K562 (cell line): ENCODE measurements around the gene TXNRD1. TPM values are rescaled to one million over a fixed set of nuclear protein-coding genes. Genes with fewer than 3 reads are reported as not detected.

Experiments used
- ATF2 ChIP-seq: sonication (generic); formaldehyde crosslinking; IDR thresholded peaks from 2 replicates; pipeline ENCODE4 v1.8.1; 2022; ENCODE audit warnings: missing genetic modification reagents
- BACH1 ChIP-seq: fragments of 200-800 bp; sonication (Bioruptor generic); IDR thresholded peaks from 2 replicates; pipeline ENCODE4 v1.6.1; 2016; ENCODE audit warnings: missing genetic modification characterization, missing compliant biosample characterization
- BRF2 ChIP-seq: IDR thresholded peaks from 3 replicates; pipeline ENCODE4 v1.6.1; 2011; ENCODE audit warnings: borderline replicate concordance, mild to moderate bottlenecking; ENCODE audit not compliant: insufficient read length, insufficient read depth
- CBFB ChIP-seq: sonication (generic); formaldehyde crosslinking; IDR thresholded peaks from 2 replicates; pipeline ENCODE4 v1.4.0; 2020; ENCODE audit warnings: mild to moderate bottlenecking, missing genetic modification reagents
- EP400 ChIP-seq: fragments of 450-650 bp; IDR thresholded peaks from 2 replicates; pipeline ENCODE4 v1.6.1; 2017; ENCODE audit warnings: antibody characterized with exemption, mild to moderate bottlenecking, moderate library complexity
- FOS ChIP-seq: IDR thresholded peaks from 3 replicates; pipeline ENCODE4 v1.6.1; 2011; ENCODE audit not compliant: insufficient read length; ENCODE audit errors: extremely low read depth
- GATA2 ChIP-seq: sonication (generic); formaldehyde crosslinking; IDR thresholded peaks from 2 replicates; pipeline ENCODE4 v1.4.0; 2020; ENCODE audit warnings: mild to moderate bottlenecking, missing genetic modification reagents
- JUND ChIP-seq, 2 experiments: IDR thresholded peaks; 2 replicates in 1 of 2; 3 replicates in 1 of 2; pipeline ENCODE4 v1.6.1; 2011; ENCODE audit warnings: borderline replicate concordance in 2 of 2, low read depth in 2 of 2, low read length in 2 of 2, improper control_type of control experiment in 1 of 2, missing biosample characterization in 1 of 2, missing genetic modification characterization in 1 of 2, missing genetic modification reagents in 1 of 2
- MXI1 ChIP-seq: IDR thresholded peaks from 2 replicates; pipeline ENCODE4 v1.6.1; 2011; ENCODE audit warnings: low read depth, mild to moderate bottlenecking, improper control_type of control experiment, low read length
- MYBL2 ChIP-seq, 2 experiments: fragments of 450-650 bp in 1 of 2; sonication (generic) in 1 of 2; formaldehyde crosslinking in 1 of 2; IDR thresholded peaks; 2 replicates each; pipeline versions ENCODE4 v1.6.1 to v1.8.1; 2017 to 2022; ENCODE audit warnings: borderline replicate concordance in 1 of 2, inconsistent platforms in 1 of 2, low read depth in 1 of 2, mild to moderate bottlenecking in 1 of 2, missing genetic modification reagents in 1 of 2, moderate library complexity in 1 of 2
- MYC ChIP-seq, 2 experiments: fragments of 250-450 bp in 1 of 2; sonication (Bioruptor Pico) in 1 of 2; IDR thresholded peaks; 2 replicates each; pipeline versions ENCODE4 v1.5.1 to v1.6.1; 2012 to 2021; ENCODE audit warnings: low read depth in 2 of 2, borderline replicate concordance in 1 of 2, improper control_type of control experiment in 1 of 2, low read length in 1 of 2, mild to moderate bottlenecking in 1 of 2, moderate library complexity in 1 of 2
- NFE2 ChIP-seq: IDR thresholded peaks from 2 replicates; pipeline ENCODE4 v1.6.1; 2014; ENCODE audit warnings: antibody characterized with exemption, low read depth
- PKNOX1 ChIP-seq: fragments of 450-650 bp; IDR thresholded peaks from 2 replicates; pipeline ENCODE4 v1.6.1; 2016
- POLR2H ChIP-seq: IDR thresholded peaks from 2 replicates; pipeline ENCODE4 v1.6.1; 2016; ENCODE audit warnings: missing genetic modification characterization, low read depth, mild to moderate bottlenecking, control low read depth, missing compliant biosample characterization, moderate library complexity
- PRMT5 ChIP-seq: sonication (generic); formaldehyde crosslinking; IDR thresholded peaks from 2 replicates; pipeline ENCODE4 v1.5.0; 2020; ENCODE audit warnings: missing genetic modification reagents
- RBM17 ChIP-seq: fragments of 200-400 bp; formaldehyde crosslinking; IDR thresholded peaks from 2 replicates; pipeline ENCODE4 v1.6.1; 2017; ENCODE audit warnings: low read depth, mild to moderate bottlenecking, low read length, borderline replicate concordance
- SOX6 ChIP-seq: fragments of 450-650 bp; IDR thresholded peaks from 2 replicates; pipeline ENCODE4 v1.6.1; 2014; ENCODE audit warnings: mild to moderate bottlenecking
- SUPT5H ChIP-seq: fragments of 450-650 bp; IDR thresholded peaks from 2 replicates; pipeline ENCODE4 v1.6.1; 2016
- ZEB2 ChIP-seq: fragments of 450-650 bp; IDR thresholded peaks from 2 replicates; pipeline ENCODE4 v1.6.1; 2016
- ZFX ChIP-seq: sonication (generic); formaldehyde crosslinking; IDR thresholded peaks from 2 replicates; pipeline ENCODE4 v1.8.0; 2022; ENCODE audit warnings: mild to moderate bottlenecking, missing genetic modification reagents, moderate library complexity
- ZNF217 ChIP-seq: sonication (generic); formaldehyde crosslinking; IDR thresholded peaks from 2 replicates; pipeline ENCODE4 v1.8.0; 2022; ENCODE audit warnings: mild to moderate bottlenecking, missing genetic modification reagents
- ZNF232 ChIP-seq: sonication (generic); formaldehyde crosslinking; IDR thresholded peaks from 2 replicates; pipeline ENCODE4 v1.8.0; 2022; ENCODE audit warnings: mild to moderate bottlenecking, missing genetic modification reagents
- ZNF316 ChIP-seq: fragments of 450-650 bp; IDR thresholded peaks from 2 replicates; pipeline ENCODE4 v1.6.1; 2016
- ZNF561 ChIP-seq: fragments of 450-650 bp; formaldehyde crosslinking; conservative IDR thresholded peaks from 2 replicates; pipeline ENCODE4 v1.4.0; 2020; ENCODE audit warnings: mild to moderate bottlenecking, moderate library complexity
- ZNF79 ChIP-seq: fragments of 250-450 bp; sonication (Bioruptor Pico); IDR thresholded peaks from 2 replicates; pipeline ENCODE4 v1.4.0; 2020; ENCODE audit warnings: low read depth, mild to moderate bottlenecking, moderate library complexity
- polyA plus RNA-seq, 8 experiments: library from polyadenylated mRNA; depleted of rRNA in 4 of 8; stranded (reverse) in 5 of 8; unstranded in 3 of 8; fragments of >200 nt; fragmentation: Nextera tagmentation in 2 of 8; fragmentation: Illumina TruSeq in 1 of 8; extraction: Ambion mirVana in 2 of 8; extraction: Trizol in 1 of 8; gene quantifications; 2 replicates each; pipeline versions ENCODE4 v1.2.1 to v1.2.3, GENCODE V29; 2011 to 2014; ENCODE audit warnings: inconsistent platforms in 1 of 8, missing spikeins in 1 of 8
- total RNA-seq, 7 experiments: library from RNA; depleted of rRNA in 6 of 7; stranded (reverse); fragments of >200 nt in 6 of 7; fragmentation: Illumina TruSeq in 2 of 7; extraction: Trizol in 2 of 7; gene quantifications; 2 replicates each; pipeline versions ENCODE4 v1.2.1 to v1.2.3, GENCODE V29; 2011 to 2021; ENCODE audit warnings: low replicate concordance in 1 of 7

Gene TXNRD1
- total and polyA plus RNA-seq, 9 of the 15 experiments (the other 6 are each of a cell fraction or from before 2014, with no cell fraction given) = 107 to 189 (median 146) TPM

GRCh38 chr12:104219908-104220404 lies 4.4 kb downstream of the TXNRD1 start (continued):
- peak; percentile 35; the same call in 1 of the 2 replicates for TF ChIP-seq NFE2
- TF ChIP-seq PRMT5 (CRISPR knock-in tag) = no peak
- TF ChIP-seq FOS = peak; percentile 48
- no peak for TF ChIP-seq SUPT5H
- TF ChIP-seq ATF2 (CRISPR knock-in tag) = no peak
- peak; percentile 67; the same call in 1 of the 2 replicates for TF ChIP-seq ZEB2
- no peak for TF ChIP-seq BRF2
- TF ChIP-seq GATA2 (CRISPR knock-in tag) = peak; percentile 60
- TF ChIP-seq ZFX = no peak
- TF ChIP-seq PKNOX1 = peak; percentile 95
- no peak for TF ChIP-seq MYBL2 (IDR thresholded peaks at IDR 0.05; ENCODE audit: low read depth)
- no peak for TF ChIP-seq MYBL2 (CRISPR knock-in tag; IDR thresholded peaks at IDR 0.05; ENCODE audit: borderline replicate concordance)
- TF ChIP-seq MXI1 = no peak
- TF ChIP-seq RBM17 = no peak
- no peak for TF ChIP-seq ZNF217
- no peak for TF ChIP-seq ZNF561 (CRISPR knock-in tag)
- no peak for TF ChIP-seq CBFB (CRISPR knock-in tag)
- 0 out of 2 replicates have a peak, but pooled peaks have one; percentile 33 for TF ChIP-seq BACH1 (tag)
- TF ChIP-seq ZNF232 (CRISPR knock-in tag) = no peak
- TF ChIP-seq JUND (IDR thresholded peaks at IDR 0.05; ENCODE audit: borderline replicate concordance, low read depth, low read length) = peak; percentile 93
- TF ChIP-seq JUND (tag; IDR thresholded peaks at IDR 0.05; ENCODE audit: borderline replicate concordance, low read depth, low read length) = peak; percentile 59; the same call in 2 of the 3 replicates
- TF ChIP-seq MYC (IDR thresholded peaks at IDR 0.05; ENCODE audit: low read depth, low read length) = peak; percentile 63
- TF ChIP-seq MYC (CRISPR knock-in tag; IDR thresholded peaks at IDR 0.05; ENCODE audit: borderline replicate concordance, low read depth) = no peak
- no peak for TF ChIP-seq ZNF316
- peak; percentile 63; the same call in 1 of the 2 replicates for TF ChIP-seq SOX6
- no peak for TF ChIP-seq ZNF79 (CRISPR knock-in tag)
- 0 out of 2 replicates have a peak, but pooled peaks have one; percentile 10 for TF ChIP-seq EP400
- no peak for TF ChIP-seq POLR2H (tag)
